Measurements from ENCODE around the gene TCF15. TPM values are rescaled to one million over a fixed set of nuclear protein-coding genes. Genes with fewer than 3 reads are reported as not detected.

Gene TCF15
- total RNA-seq, 1 donor from 2014 or later, result 2.1 TPM

- Histone ChIP-seq H3K27ac (ENCODE audit: low read depth, low read length) (no peak overlapping the region), H3K9me3 (ENCODE audit: control insufficient read depth in 3 of 3, low read length in 3 of 3) (peaks cover 0 to 6% (median 4%) of the 10 kb centered on the region in 3 donors), H3K36me3 (ENCODE audit: control insufficient read depth in 3 of 3, insufficient read depth in 3 of 3, low read length in 3 of 3) (no peaks in the 10 kb centered on the region), H3K27me3 (ENCODE audit: control insufficient read depth in 3 of 3, insufficient read depth in 3 of 3, low read length in 3 of 3) (peaks cover 28 to 37% (median 32%) of the 10 kb centered on the region in 3 donors), H3K4me3 (ENCODE audit: low read length in 3 of 3) (no peak overlapping the region), H3K4me1 (ENCODE audit: control insufficient read depth in 3 of 3, insufficient read depth in 3 of 3, low read length in 3 of 3) (peaks cover 0 to 5% (median 4%) of the 10 kb centered on the region in 3 donors), H3K9ac (ENCODE audit: low read depth in 1 of 3, low read length in 3 of 3) (no peak overlapping the region)
Measured at GRCh38 chr20:615514-615913, 5.4 kb upstream of the TCF15 start.

- Histone ChIP-seq H3K4me1 (ENCODE audit: control insufficient read depth in 3 of 3, insufficient read depth in 3 of 3, low read length in 3 of 3) (peaks cover 4 to 5% (median 5%) of the 10 kb centered on the region in 3 donors), H3K9ac (ENCODE audit: low read depth in 1 of 3, low read length in 3 of 3) (no peak overlapping the region), H3K9me3 (ENCODE audit: control insufficient read depth in 3 of 3, low read length in 3 of 3) (no peaks in the 10 kb centered on the region), H3K36me3 (ENCODE audit: control insufficient read depth in 3 of 3, insufficient read depth in 3 of 3, low read length in 3 of 3) (no peaks in the 10 kb centered on the region), H3K27me3 (ENCODE audit: control insufficient read depth in 3 of 3, insufficient read depth in 3 of 3, low read length in 3 of 3) (peaks cover 49 to 58% (median 54%) of the 10 kb centered on the region in 3 donors), H3K4me3 (ENCODE audit: low read length in 3 of 3) (peak overlapping the region in 1 of 3 donors; percentile 41), H3K27ac (ENCODE audit: low read depth, low read length) (no peak overlapping the region)
Measured at GRCh38 chr20:611843-612185, 1.7 kb upstream of the TCF15 start.

- no peaks in the 10 kb centered on the region for H3K36me3 ChIP-seq (ENCODE audit: control insufficient read depth in 3 of 3, insufficient read depth in 3 of 3, low read length in 3 of 3)
- H3K4me1 ChIP-seq (ENCODE audit: control insufficient read depth in 3 of 3, insufficient read depth in 3 of 3, low read length in 3 of 3), result peaks cover 4 to 5% (median 5%) of the 10 kb centered on the region in 3 donors
- H3K27me3 ChIP-seq (ENCODE audit: control insufficient read depth in 3 of 3, insufficient read depth in 3 of 3, low read length in 3 of 3), result peaks cover 49 to 58% (median 54%) of the 10 kb centered on the region in 3 donors
- peak overlapping the region in 2 of 3 donors; percentile 27 to 41 for H3K4me3 ChIP-seq (ENCODE audit: low read length in 3 of 3)
- peak overlapping the region in 1 of 3 donors; percentile 3 for H3K9ac ChIP-seq (ENCODE audit: low read depth in 1 of 3, low read length in 3 of 3)
- H3K27ac ChIP-seq (ENCODE audit: low read depth, low read length), result no peak overlapping the region
- no peaks in the 10 kb centered on the region for H3K9me3 ChIP-seq (ENCODE audit: control insufficient read depth in 3 of 3, low read length in 3 of 3)
Measured at GRCh38 chr20:611047-611842, 1.1 kb upstream of the TCF15 start.

GRCh38 chr20:609371-609964 lies 641 bp downstream of the TCF15 start:
- Histone ChIP-seq H3K27ac (ENCODE audit: low read depth, low read length) (peak overlapping the region; percentile 50), H3K9me3 (ENCODE audit: control insufficient read depth in 3 of 3, low read length in 3 of 3) (no peaks in the 10 kb centered on the region), H3K4me3 (ENCODE audit: low read length in 3 of 3) (peak overlapping the region; percentile 54 to 66 (median 60)), H3K4me1 (ENCODE audit: control insufficient read depth in 3 of 3, insufficient read depth in 3 of 3, low read length in 3 of 3) (peaks cover 6 to 9% (median 8%) of the 10 kb centered on the region in 3 donors), H3K9ac (ENCODE audit: low read depth in 1 of 3, low read length in 3 of 3) (peak overlapping the region in 1 of 3 donors; percentile 72), H3K36me3 (ENCODE audit: control insufficient read depth in 3 of 3, insufficient read depth in 3 of 3, low read length in 3 of 3) (no peaks in the 10 kb centered on the region), H3K27me3 (ENCODE audit: control insufficient read depth in 3 of 3, insufficient read depth in 3 of 3, low read length in 3 of 3) (peaks cover 49 to 55% (median 54%) of the 10 kb centered on the region in 3 donors)

GRCh38 chr20:608970-609369 lies 1.1 kb downstream of the TCF15 start:
- Histone ChIP-seq H3K9ac (ENCODE audit: low read depth in 1 of 3, low read length in 3 of 3) (peak overlapping the region; percentile 10 to 72 (median 30)), H3K27ac (ENCODE audit: low read depth, low read length) (peak overlapping the region; percentile 50), H3K36me3 (ENCODE audit: control insufficient read depth in 3 of 3, insufficient read depth in 3 of 3, low read length in 3 of 3) (no peaks in the 10 kb centered on the region), H3K9me3 (ENCODE audit: control insufficient read depth in 3 of 3, low read length in 3 of 3) (no peaks in the 10 kb centered on the region), H3K4me1 (ENCODE audit: control insufficient read depth in 3 of 3, insufficient read depth in 3 of 3, low read length in 3 of 3) (peaks cover 8 to 11% (median 9%) of the 10 kb centered on the region in 3 donors), H3K4me3 (ENCODE audit: low read length in 3 of 3) (peak overlapping the region; percentile 54 to 66 (median 60)), H3K27me3 (ENCODE audit: control insufficient read depth in 3 of 3, insufficient read depth in 3 of 3, low read length in 3 of 3) (peaks cover 48 to 55% (median 53%) of the 10 kb centered on the region in 3 donors)

GRCh38 chr20:607476-607875 lies 2.6 kb downstream of the TCF15 start:
- H3K4me3 ChIP-seq (ENCODE audit: low read length in 3 of 3), result peak overlapping the region in 2 of 3 donors; percentile 54 to 66
- peaks cover 8 to 22% (median 17%) of the 10 kb centered on the region in 3 donors for H3K4me1 ChIP-seq (ENCODE audit: control insufficient read depth in 3 of 3, insufficient read depth in 3 of 3, low read length in 3 of 3)
- H3K9ac ChIP-seq (ENCODE audit: low read depth in 1 of 3, low read length in 3 of 3), result peak overlapping the region in 2 of 3 donors; percentile 19 to 33
- peaks cover 39 to 45% (median 42%) of the 10 kb centered on the region in 3 donors for H3K27me3 ChIP-seq (ENCODE audit: control insufficient read depth in 3 of 3, insufficient read depth in 3 of 3, low read length in 3 of 3)
- no peak overlapping the region for H3K27ac ChIP-seq (ENCODE audit: low read depth, low read length)
- no peaks in the 10 kb centered on the region for H3K9me3 ChIP-seq (ENCODE audit: control insufficient read depth in 3 of 3, low read length in 3 of 3)
- no peaks in the 10 kb centered on the region for H3K36me3 ChIP-seq (ENCODE audit: control insufficient read depth in 3 of 3, insufficient read depth in 3 of 3, low read length in 3 of 3)

GRCh38 chr20:605237-605636 lies 4.9 kb downstream of the TCF15 start:
- Histone ChIP-seq H3K9ac (ENCODE audit: low read depth in 1 of 3, low read length in 3 of 3) (no peak overlapping the region), H3K9me3 (ENCODE audit: control insufficient read depth in 3 of 3, low read length in 3 of 3) (no peaks in the 10 kb centered on the region), H3K27ac (ENCODE audit: low read depth, low read length) (peak overlapping the region; percentile 47), H3K4me1 (ENCODE audit: control insufficient read depth in 3 of 3, insufficient read depth in 3 of 3, low read length in 3 of 3) (peaks cover 4 to 20% (median 17%) of the 10 kb centered on the region in 3 donors), H3K27me3 (ENCODE audit: control insufficient read depth in 3 of 3, insufficient read depth in 3 of 3, low read length in 3 of 3) (peaks cover 18 to 28% (median 20%) of the 10 kb centered on the region in 3 donors), H3K36me3 (ENCODE audit: control insufficient read depth in 3 of 3, insufficient read depth in 3 of 3, low read length in 3 of 3) (no peaks in the 10 kb centered on the region), H3K4me3 (ENCODE audit: low read length in 3 of 3) (no peak overlapping the region)

- Histone ChIP-seq H3K27me3 (ENCODE audit: control insufficient read depth in 3 of 3, insufficient read depth in 3 of 3, low read length in 3 of 3) (peaks cover 1 to 11% (median 5%) of the 10 kb centered on the region in 3 donors), H3K9ac (ENCODE audit: low read depth in 1 of 3, low read length in 3 of 3) (no peak overlapping the region), H3K9me3 (ENCODE audit: control insufficient read depth in 3 of 3, low read length in 3 of 3) (no peaks in the 10 kb centered on the region), H3K36me3 (ENCODE audit: control insufficient read depth in 3 of 3, insufficient read depth in 3 of 3, low read length in 3 of 3) (no peaks in the 10 kb centered on the region), H3K4me3 (ENCODE audit: low read length in 3 of 3) (no peak overlapping the region), H3K27ac (ENCODE audit: low read depth, low read length) (peak overlapping the region; percentile 34), H3K4me1 (ENCODE audit: control insufficient read depth in 3 of 3, insufficient read depth in 3 of 3, low read length in 3 of 3) (peaks cover 4 to 18% (median 17%) of the 10 kb centered on the region in 3 donors)
Measured at GRCh38 chr20:603116-603640, 6.9 kb downstream of the TCF15 start.

- H3K4me3 ChIP-seq (ENCODE audit: low read length in 3 of 3), result no peak overlapping the region
- peak overlapping the region; percentile 34 for H3K27ac ChIP-seq (ENCODE audit: low read depth, low read length)
- H3K9me3 ChIP-seq (ENCODE audit: control insufficient read depth in 3 of 3, low read length in 3 of 3), result no peaks in the 10 kb centered on the region
- H3K9ac ChIP-seq (ENCODE audit: low read depth in 1 of 3, low read length in 3 of 3), result peak overlapping the region in 1 of 3 donors; percentile 16
- no peaks in the 10 kb centered on the region for H3K36me3 ChIP-seq (ENCODE audit: control insufficient read depth in 3 of 3, insufficient read depth in 3 of 3, low read length in 3 of 3)
- peaks cover 0 to 3% (median 3%) of the 10 kb centered on the region in 3 donors for H3K27me3 ChIP-seq (ENCODE audit: control insufficient read depth in 3 of 3, insufficient read depth in 3 of 3, low read length in 3 of 3)
- H3K4me1 ChIP-seq (ENCODE audit: control insufficient read depth in 3 of 3, insufficient read depth in 3 of 3, low read length in 3 of 3), result peaks cover 4 to 17% (median 16%) of the 10 kb centered on the region in 3 donors
Measured at GRCh38 chr20:602111-602970, 7.8 kb downstream of the TCF15 start.

Data from skeletal muscle tissue (tissue), 4 donors.